ENCODE measurements around the gene BAHCC1.
"Not testable (repeated sequence)": the region's sequence is repeated elsewhere in the genome, so short reads cannot be mapped to it uniquely, and the experiment has no call there.

The BAHCC1 gene

DNA sequence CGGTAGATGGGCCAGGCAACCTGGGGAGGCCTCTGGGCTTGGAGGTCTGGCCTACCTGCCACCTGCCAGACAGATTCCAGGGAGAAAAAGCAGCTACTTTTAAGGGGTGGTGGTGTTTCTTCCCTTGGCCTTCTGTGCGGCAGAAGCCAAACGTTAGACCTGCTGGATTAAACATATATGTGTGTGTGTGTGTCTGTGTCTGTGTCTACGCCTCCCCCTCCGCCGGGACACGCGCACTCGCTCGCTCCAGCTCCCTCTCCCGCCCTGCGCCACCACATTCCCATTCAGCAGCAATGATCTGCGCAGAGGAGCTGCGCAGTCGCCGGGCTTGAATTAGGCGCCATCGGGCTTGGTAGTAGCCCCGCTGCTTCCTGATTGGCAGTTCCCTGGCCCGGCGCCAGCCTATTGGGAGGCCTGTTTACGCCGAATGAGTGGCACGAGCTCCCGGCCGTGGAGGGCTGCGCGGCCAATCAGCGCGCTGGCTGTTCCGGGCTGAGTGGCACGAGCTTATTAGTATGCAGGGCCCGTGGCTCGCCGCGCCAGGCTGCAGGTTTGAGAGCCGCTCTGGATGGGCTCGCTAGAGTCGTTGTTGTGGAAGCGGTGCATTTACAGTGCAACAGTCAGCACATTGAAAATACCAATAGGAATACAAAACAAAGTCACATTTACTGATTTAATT, at the start of gene BAHCC1:
TSS of gene BAHCC1 (plus strand) at position 537 of the 679 bp plus-strand sequence. CDS start 4,283 bp downstream, outside the sequence.
- peak; percentile 97 for FAIRE-seq

DNA sequence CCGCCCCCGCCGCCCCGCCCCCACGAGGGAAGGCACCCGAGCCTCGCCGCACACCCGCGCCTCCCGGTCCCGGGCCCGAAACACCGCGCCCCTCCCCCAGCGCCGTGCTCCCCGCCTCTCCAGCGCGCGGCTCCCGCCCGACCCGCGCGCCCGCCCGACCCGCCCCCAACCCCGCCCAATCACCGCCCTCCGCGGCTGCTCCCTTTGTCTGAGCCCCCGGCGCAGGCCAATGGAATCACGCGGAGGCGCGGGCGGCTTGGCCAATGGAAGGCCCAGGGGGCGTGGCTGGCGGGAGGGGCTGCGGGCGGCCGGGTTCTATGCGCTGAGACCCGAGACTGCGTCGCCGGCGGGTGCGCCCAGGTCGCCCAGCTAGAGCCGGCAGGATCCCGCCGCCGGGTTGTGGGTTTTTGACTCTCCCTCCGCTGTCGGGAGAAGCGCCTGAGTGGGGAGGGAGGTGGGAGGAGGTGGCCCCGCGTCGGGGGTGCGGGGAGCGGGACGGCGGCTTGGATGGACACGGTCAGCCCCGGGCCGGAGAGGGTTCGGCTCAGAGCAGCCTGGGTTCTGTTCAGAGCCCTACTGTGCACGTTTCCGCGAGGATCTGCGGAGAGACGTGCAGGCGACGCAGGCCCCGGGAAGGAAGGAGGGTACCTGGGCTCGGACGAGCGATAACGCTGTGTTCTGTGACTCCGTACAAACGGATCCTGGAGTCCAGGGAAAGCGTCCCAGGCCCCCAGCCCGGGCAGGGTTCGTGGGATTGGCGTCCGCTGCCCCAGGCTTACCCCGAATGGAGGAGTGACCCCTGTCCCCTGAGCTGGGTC, 49.0 kb upstream of the BAHCC1 start:
- FAIRE-seq, result no peak

DNA sequence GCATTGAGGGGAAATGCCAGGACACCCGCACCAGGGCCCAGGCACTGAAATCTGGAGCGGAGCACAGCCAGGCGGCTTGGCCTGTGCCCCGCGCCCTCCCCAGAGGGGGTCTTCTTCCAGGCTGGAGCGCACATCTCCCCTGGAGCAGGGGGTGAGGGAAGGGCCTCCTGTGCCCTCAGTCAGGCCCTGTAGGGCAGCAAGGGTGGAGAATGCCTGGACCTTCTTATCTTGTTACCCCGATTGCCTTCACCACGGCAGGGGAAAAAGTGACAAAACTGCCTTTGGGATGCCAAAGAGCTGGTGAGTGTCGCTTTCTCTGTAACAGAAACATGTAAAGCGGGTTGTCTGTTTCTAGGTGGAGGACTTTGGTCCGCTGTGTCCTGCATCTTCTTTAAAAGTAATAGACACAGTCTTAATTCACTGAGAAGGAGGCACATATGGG, 48.3 kb upstream of the BAHCC1 start:
- no peak for FAIRE-seq

DNA sequence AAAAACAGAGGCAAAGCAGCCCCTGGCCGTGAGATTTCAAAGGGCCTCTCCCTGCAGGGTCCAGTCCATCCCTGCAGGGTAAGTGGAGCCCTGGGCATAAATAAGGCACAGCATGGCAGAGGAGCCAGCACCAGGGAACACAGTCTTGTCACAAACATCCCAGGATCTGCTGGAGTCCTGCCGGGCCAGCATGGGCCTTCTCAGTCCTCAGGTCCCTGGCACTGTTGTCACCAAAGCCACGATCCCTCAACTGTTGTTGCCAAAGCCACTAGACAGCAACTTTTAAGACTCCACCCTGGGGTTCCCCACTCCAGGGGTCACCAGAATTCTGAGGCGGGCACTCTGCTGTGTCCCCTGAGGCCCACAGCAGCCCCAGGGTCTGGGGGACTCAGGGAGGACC, 47.8 kb upstream of the BAHCC1 start:
- no peak for FAIRE-seq

DNA sequence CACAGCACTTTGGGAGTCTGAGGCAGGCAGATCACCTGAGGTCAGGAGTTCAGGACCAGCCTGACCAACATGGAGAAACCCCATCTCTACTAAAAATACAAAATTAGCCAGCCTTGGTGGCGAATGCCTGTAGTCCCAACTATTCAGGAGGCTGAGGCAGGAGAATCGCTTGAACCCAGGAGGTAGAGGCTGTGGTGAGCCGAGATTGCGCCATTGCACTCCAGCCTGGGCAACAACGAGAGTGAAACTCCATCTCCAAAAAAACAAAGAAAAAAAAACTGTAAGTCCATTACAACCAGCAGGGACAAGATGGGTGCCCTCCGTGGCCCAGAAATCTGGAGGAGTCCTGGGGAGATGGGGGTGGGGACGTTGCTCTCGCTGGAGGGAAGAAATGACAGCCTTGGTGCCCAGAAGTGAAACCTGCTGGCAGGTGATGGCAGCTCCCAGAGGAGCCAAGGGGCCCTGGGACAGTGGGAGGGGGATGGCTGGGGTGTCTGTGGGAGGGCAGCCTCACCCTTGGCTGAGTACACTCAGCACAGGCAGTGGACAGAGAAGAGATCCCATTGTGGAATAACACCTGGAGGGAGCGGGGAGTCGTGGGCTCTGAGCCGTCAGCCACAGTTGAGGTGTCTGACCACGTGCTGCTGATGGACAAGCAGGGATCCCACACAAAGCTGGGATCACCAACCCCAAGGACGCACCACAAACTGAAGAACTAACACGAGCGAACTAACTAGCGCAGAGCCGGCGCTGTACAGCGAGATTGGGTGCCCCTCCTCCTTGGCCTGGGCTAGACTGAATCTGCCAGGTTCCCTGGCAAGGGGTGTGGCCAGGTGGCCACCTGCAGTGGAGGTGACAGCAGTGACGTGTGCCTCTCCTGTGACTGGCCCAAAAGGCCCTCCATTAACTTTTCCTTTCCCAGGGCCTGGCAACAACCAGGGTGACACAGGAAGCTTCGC, 46.9 kb upstream of the BAHCC1 start:
- FAIRE-seq, result no peak

- no peak for FAIRE-seq
Observed at GRCh38 chr17:81349397-81350319, 45.6 kb upstream of the BAHCC1 start.

- FAIRE-seq, result no peak
Observed at GRCh38 chr17:81350320-81350890, 44.9 kb upstream of the BAHCC1 start.

- FAIRE-seq, result not testable (repeated sequence)
Observed at GRCh38 chr17:81351329-81352052, 43.8 kb upstream of the BAHCC1 start.

DNA sequence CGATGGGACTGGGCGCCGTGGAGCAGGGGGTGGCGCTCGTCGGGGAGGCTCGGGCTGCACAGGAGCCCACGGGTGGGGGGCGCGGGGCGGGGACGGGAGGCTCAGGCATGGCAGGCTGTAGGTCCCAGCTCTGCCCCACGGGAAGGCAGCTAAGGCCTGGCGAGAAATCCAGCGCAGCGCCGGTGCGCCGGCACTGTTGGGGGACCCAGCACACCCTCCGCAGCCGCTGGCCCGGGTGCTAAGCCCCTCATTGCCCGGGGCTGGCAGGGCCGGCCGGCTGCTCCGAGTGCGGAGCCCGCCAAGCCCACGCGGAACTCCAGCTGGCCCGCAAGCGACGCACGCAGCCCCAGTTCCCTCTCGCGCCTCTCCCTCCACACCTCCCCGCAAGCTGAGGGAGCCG, 43.2 kb upstream of the BAHCC1 start:
- not testable (repeated sequence) for FAIRE-seq

- no peak for FAIRE-seq
Observed at GRCh38 chr17:81354252-81354953, 40.9 kb upstream of the BAHCC1 start.

DNA sequence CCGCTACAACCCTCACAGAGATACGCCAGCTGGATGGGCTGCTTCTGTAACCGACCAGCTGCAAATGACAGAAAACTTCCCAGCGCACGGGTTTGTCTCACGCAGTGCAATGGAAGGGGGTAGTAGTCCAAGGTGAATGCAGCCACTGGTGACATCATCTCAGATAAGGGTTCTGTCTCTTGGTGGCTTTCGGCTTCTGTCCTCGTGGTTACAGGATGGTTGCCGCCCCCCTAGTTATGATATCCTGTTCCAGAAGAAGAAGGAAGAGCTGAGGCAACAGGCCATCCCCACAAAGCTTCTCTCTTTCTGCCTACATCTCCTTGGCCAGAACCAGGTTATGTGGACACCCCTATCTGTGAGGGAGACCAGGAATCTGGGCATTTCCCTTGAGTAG, 40.3 kb upstream of the BAHCC1 start:
- no peak for FAIRE-seq

DNA sequence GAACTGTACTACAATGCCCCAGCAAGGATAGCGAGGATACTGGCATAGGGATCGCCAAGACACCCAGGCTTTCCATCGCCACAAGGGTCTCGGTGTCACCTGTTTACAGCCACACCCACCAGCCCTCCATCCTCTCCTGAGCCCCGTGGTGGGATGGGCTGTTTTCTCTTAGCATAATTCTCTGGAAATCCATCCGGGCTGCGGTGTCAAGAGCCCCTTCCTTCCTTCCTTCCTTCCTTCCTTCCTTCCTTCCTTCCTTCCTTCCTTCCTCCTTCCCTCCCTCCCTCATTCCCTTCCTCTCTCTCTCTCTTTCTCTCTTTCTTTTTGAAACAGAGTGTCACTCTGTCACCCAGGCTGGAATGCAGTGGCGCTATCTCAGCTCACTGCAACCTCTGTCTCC, 36.0 kb upstream of the BAHCC1 start:
- no peak for FAIRE-seq

DNA sequence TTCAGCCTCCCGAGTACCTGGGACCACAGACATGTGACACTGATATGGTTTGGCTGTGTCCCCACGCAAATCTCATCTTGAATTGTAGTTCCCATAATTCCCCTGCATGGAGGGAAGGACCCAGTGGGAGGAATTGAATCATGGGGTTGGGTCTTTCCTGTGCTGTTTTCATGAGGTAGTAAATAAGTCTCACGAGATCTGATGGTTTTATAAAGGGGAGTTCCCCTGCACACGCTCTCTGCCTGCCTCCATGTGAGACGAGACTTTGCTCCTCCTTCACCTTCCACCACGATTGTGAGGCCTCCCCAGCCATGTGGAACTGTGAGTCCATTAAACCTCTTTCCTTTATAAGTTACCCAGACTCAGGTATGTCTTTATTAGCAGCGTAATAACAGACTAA, 33.3 kb upstream of the BAHCC1 start:
- FAIRE-seq, result not testable (repeated sequence)

- FAIRE-seq, result no peak
Observed at GRCh38 chr17:81364278-81365147, 30.7 kb upstream of the BAHCC1 start.

GRCh38 chr17:81365148-81365600, 30.1 kb upstream of the BAHCC1 start:
- FAIRE-seq, result no peak

- FAIRE-seq, result no peak
Observed at GRCh38 chr17:81365601-81366585, 29.4 kb upstream of the BAHCC1 start.

GRCh38 chr17:81366648-81367047, 28.6 kb upstream of the BAHCC1 start:
- no peak for FAIRE-seq

GRCh38 chr17:81367171-81367570, 28.1 kb upstream of the BAHCC1 start:
- FAIRE-seq, result no peak
